Body of pancreas (tissue), 4 donors: ENCODE measurements around the gene SALL4.

Source experiments
- CTCF ChIP-seq, 7 experiments: fragments of 450-650 bp in 4 of 7; fragments of 200-600 bp in 3 of 7; sonication (generic) in 3 of 7; IDR thresholded peaks; one replicate each; pipeline ENCODE4 v1.5.1; 2016 to 2019; ENCODE audit warnings: antibody characterized with exemption in 7 of 7
- POLR2A ChIP-seq, 3 donors: fragments of 450-650 bp; IDR thresholded peaks; one replicate each; pipeline ENCODE4 v1.6.1; 2016; ENCODE audit warnings: antibody characterized with exemption in 3 of 3, mild to moderate bottlenecking in 2 of 3

- no peak for TF ChIP-seq CTCF (IDR thresholded peaks at IDR 0.05)
- TF ChIP-seq POLR2A (IDR thresholded peaks at IDR 0.05), result no peak
Measured at GRCh38 chr20:51747182-51747911, 55.0 kb downstream of the SALL4 start.
